Suppressor macrophage treated with lipopolysaccharide for 4 hours (primary cell): ENCODE data around the gene ATG3.
"Not testable (repeated sequence)": the region's sequence is repeated elsewhere in the genome, so short reads cannot be mapped to it uniquely, and the experiment has no call there.

Experiments used
- DNase-seq: peaks from one replicate; pipeline ENCODE4 v3.0.0-alpha.2; 2020

ATG3 gene

DNA sequence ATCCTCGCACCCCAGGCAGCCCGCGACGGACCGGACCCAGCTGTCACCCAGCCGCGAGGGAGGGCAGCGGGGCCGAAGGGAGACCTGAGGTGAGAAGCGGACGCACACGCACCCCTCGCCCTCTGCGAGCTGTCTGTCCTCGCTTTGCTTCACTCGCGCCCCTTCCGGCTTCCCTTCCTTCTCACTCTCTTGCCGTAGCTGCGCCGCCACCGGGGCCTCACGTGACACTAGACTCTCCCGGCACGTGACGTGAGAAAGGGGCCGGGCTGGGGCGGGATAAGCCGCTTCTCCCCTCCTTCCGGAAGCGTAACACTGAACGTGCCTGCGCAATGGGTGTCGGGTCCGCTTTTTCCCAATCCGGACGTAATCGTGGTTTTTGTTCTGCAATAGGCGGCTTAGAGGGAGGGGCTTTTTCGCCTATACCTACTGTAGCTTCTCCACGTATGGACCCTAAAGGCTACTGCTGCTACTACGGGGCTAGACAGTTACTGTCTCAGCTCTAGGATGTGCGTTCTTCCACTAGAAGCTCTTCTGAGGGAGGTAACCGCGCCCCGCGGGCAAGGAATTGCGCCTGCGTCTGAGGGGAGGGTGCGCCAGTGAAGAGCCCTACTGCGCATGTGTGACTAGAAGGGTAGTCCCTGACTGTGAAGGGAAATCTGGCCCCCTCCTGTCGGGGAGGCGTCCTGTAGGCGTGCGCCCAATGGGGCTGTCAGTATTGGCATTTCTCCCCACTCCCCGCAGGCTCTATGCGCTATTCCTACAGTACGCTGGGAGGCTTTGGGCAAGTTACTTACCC lies at the start of gene ATG3, which contains the start of gene SLC35A5:
Gene ATG3, minus strand, starts transcription at position 229 of the 796 bp plus-strand sequence. CDS start 434 bp downstream, outside the sequence.
Gene SLC35A5, plus strand, starts transcription at position 312 of the 796 bp plus-strand sequence. CDS start 1,359 bp downstream, outside the sequence.
- peak; percentile 100 for DNase-seq

DNA sequence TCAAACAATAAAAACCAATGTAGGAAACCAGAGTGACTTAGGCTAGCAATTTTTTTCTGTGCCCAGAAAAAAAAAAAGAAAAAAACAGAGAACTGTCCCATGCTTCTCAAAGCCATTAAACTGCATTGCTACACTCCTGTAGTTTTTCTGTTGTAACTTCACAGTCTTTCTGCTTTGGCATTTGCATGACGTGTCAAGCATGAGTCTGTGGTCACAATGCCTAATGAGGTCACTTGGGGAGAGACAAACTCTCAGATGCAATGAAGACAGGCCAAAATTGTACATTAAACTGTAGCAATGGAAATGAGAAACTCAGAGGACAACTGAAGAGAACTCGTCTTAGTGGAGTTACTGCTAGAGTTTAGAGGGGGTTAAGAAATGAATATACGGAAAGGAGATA lies 48.4 kb upstream of the ATG3 start:
- DNase-seq = peak; percentile 73

DNA sequence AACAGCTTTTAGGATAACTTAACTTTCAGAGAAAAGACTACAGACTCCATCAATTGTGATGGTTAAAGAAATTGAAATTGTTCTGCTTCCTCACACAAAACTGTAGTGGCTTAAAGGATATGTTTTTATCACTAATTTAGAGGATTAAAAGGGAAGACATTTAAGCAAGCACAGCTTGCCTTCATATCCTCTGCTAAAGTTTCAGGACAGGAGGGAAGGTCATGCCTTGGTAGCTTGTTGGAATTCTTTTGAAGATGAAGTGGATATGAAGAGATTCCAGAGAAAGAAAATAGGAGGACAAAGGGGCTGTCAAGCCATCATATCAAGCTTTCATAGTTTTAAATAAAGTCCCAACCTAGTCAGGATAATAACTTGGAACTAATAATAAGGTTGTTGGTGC lies 46.1 kb upstream of the ATG3 start:
- no peak for DNase-seq

- no peak for DNase-seq
These were observed 44.3 kb upstream of the ATG3 start for GRCh38 chr3:112606098-112606497.

GRCh38 chr3:112605285-112605684 lies 43.5 kb upstream of the ATG3 start:
- DNase-seq = no peak

GRCh38 chr3:112604536-112604935 lies 42.8 kb upstream of the ATG3 start:
- no peak for DNase-seq

DNA sequence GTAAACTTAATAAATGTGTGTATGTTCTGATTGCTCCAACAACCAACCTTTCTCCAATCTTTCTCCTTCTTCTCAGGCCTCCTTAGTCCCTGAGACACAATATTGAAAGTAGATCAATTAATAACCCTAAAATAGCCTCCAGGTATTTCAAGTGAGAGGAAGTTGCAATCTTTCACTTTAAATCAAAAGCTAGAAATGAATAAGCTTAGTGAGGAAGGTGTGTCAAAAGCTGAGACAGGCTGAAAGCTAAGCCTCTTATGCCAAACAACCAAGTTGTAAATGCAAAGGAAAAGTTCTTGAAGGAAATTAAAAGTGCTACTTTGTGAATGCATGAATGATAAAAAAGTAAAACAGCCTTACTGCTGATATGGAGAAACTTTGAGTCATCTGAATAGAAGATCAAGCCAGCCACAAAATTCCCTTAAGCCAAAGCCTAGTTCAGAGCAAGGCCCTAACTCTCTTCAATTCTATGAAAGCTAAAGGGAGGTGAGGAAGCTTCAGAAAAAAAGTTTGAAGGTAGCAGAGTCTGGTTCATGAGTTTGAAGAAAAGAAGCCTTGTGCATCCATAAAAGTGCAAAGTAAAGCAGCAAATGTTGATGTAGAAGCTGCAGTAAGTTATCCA lies 40.6 kb upstream of the ATG3 start:
- DNase-seq = no peak

GRCh38 chr3:112598731-112599130 lies 37.0 kb upstream of the ATG3 start:
- no peak for DNase-seq

GRCh38 chr3:112597945-112598344 lies 36.2 kb upstream of the ATG3 start:
- no peak for DNase-seq

DNA sequence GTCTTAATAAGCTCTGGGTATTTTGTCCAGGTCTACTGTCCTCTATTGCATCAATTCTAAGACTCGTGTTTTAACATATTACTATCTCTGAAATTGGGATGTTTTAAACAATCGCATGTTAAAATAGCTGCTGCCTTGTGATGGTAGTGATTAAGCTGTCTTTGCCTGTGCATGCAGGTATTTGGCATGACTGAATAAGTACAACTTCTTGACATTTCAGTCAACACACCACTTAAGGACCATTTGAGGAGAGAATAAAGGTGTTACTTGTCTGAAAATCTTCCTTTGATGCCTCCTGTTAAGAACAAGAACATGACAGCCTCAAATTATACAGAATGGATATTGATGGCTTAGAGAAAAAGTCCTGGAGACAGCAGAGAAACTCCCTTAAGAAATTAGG lies 33.1 kb upstream of the ATG3 start:
- DNase-seq = no peak

- DNase-seq = no peak
These were observed 31.5 kb upstream of the ATG3 start for GRCh38 chr3:112593258-112593657.

GRCh38 chr3:112587336-112587735 lies 25.6 kb upstream of the ATG3 start:
- no peak for DNase-seq

GRCh38 chr3:112585782-112586181 lies 24.0 kb upstream of the ATG3 start:
- DNase-seq = no peak

GRCh38 chr3:112583105-112583504 lies 21.3 kb upstream of the ATG3 start:
- no peak for DNase-seq

GRCh38 chr3:112582244-112582874 lies 20.6 kb upstream of the ATG3 start:
- peak; percentile 39 for DNase-seq

DNA sequence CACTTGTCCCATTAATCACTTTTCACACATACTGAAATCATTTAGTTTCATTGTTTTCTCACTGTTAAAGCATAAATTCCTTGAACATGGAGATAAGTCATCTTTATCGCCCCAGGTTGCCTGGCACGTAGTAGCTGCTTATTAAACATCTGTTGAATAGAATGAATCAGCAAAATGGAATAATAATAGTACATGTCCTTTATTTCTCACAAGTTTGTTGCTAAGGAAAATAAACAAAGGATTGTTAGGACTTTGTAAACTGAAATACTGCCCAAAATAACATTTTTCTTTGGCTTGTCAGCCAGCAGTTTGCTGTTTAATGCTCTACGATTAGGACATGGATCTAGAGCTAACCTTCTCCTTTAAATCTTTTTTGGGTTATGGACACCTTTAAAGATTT lies 17.9 kb upstream of the ATG3 start:
- no peak for DNase-seq

GRCh38 chr3:112579232-112579631 lies 17.5 kb upstream of the ATG3 start:
- peak; percentile 39 for DNase-seq

DNA sequence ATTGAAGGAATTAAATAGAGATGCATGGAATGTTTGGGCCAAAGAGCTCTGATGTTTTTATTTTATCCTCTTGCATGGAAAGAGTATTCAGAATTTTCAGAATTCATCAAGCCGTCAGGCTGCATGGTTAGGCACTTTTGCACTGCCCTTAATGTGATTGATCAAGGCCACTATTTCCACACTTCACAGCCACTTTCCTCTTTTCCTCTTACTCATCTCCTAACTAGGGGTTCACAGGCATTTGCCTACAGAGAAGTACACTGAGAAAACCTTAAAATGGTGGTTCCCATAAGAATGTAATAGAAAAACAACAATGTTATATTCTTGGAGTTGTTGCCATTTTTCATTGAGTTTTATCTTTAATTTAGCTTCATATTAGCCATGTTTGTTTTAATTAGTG lies 10.9 kb upstream of the ATG3 start:
- peak; percentile 33 for DNase-seq

DNA sequence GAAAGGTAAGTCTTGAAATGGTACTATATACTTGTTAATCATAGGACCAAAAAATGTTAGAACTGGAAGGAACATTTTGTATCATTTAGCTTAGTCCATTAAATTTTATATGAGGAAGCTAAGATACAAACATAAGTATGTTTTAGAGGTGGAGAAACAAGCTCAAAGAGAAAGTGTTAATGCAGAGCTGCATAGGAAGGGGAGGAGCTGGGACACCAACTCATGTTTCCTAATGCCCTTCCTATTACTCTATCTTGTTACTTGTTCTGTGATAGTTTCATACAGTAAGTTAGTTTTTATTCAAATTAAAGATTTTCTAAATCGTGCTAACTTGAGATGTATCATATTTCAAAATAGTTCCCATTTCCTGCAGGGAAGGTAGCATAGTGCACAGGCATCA lies 7.5 kb upstream of the ATG3 start:
- DNase-seq = no peak

DNA sequence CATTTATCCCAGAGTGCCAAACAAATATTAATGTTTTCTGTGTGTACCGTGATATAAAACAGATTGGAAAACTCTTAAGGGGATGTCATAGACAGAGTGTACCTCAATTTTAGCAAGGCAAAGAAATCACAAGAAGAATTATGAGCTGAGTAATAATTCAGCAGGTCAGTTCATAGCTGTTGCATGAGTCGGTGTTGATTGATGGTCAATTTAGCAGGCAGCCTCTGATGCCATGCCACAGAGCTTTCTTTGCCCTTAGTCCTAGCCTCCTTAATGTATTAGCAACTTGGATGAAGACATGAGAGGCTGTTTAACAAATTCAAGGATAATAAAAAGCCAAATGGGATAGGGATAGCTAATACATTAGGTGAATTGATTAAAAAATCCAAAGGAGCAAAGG lies 6.9 kb upstream of the ATG3 start:
- no peak for DNase-seq

DNA sequence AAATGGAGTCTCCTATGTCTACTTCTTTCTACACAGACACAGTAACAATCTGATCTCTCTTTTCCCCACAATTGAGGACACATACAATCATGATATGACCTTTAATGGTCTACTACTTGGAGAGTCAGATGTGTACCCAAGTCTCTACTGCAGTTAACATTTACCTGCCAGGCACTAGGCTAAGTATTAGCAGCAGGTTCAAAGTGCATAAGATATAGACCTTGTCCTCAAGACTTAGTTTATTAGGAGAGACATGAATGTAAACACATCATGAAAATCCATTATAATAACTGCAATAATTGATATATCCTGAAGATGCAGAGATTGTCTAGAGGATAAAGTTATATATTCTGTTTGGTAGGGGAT lies 3.2 kb upstream of the ATG3 start:
- DNase-seq = no peak

GRCh38 chr3:112564247-112564939 lies 2.6 kb upstream of the ATG3 start:
- not testable (repeated sequence) for DNase-seq

- no peak for DNase-seq
These were observed 353 bp downstream of the ATG3 start for GRCh38 chr3:112561484-112561733.
